Mononuclear cell (primary cell): ENCODE results near the gene INKA2. TPM values are rescaled to one million over a fixed set of nuclear protein-coding genes. Genes with fewer than 3 reads are reported as not detected.

ENCODE experiments used
- H3K27me3 ChIP-seq: 2 replicates; pipeline ENCODE4 v1.6.0; 2011; ENCODE audit warnings: low read length, control low read depth; ENCODE audit not compliant: insufficient read depth
- H3K4me1 ChIP-seq: 2 replicates; pipeline ENCODE4 v1.5.1; 2011; ENCODE audit warnings: mild to moderate bottlenecking, low read length, control low read depth; ENCODE audit not compliant: insufficient read depth
- H3K4me3 ChIP-seq: 2 replicates; pipeline ENCODE4 v1.5.1; 2011; ENCODE audit warnings: mild to moderate bottlenecking, low read length, moderate library complexity
- H3K9me3 ChIP-seq: 2 replicates; pipeline ENCODE4 v1.5.1; 2011; ENCODE audit warnings: low read depth, mild to moderate bottlenecking, control low read depth, low read length
- total RNA-seq: library from RNA; depleted of rRNA; stranded (reverse); fragments of >200 nt; gene quantifications from one replicate; pipeline ENCODE4 v1.2.3, GENCODE V29; 2012

Gene INKA2
- total RNA-seq, 1 donor = 1.2 TPM

DNA sequence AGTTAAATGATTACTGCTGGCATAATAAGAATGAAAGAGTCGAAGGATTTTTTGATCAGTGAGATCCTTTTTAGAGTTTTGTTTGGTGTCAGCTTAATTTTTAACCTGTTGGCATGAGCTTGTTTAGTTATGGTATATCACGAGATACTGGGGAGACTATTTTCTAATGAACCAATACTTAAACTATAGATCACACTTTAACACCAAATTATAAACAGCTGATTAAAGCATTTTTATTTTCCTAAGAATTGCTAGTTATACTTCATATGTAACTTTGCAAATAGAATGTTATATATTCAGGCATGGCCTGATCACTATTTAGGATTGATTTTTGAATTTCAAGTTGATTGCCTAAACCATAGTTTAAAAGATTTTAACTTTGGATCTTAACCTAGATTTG lies 22.5 kb upstream of the INKA2 start:
- Histone ChIP-seq H3K9me3 (no peaks in the 10 kb centered on the region), H3K27me3 (no peaks in the 10 kb centered on the region), H3K4me1 (peaks cover 6% of the 10 kb centered on the region), H3K4me3 (no peak overlapping the region)

DNA sequence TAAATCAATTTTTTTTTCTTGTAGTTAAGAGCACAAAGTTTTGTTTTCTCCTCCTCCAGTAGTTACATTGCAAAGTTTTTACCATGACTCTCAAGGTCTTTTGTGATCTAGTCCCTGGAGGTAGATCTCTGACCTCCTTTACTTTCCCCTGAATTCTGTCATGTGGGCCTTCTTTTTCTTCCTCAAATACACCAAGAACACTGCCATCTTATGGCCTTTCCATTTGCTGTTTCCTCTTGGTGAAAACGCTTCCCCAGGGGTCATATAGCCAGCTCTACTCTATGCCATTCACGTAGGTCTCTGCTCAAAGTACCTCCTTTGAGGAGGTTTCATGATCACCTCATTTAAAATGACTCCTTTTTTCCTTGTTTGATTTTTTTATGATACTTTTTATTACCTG lies 19.2 kb upstream of the INKA2 start:
- H3K27me3 ChIP-seq = no peaks in the 10 kb centered on the region
- H3K4me3 ChIP-seq = no peak overlapping the region
- H3K4me1 ChIP-seq = peaks cover 20% of the 10 kb centered on the region
- no peaks in the 10 kb centered on the region for H3K9me3 ChIP-seq

DNA sequence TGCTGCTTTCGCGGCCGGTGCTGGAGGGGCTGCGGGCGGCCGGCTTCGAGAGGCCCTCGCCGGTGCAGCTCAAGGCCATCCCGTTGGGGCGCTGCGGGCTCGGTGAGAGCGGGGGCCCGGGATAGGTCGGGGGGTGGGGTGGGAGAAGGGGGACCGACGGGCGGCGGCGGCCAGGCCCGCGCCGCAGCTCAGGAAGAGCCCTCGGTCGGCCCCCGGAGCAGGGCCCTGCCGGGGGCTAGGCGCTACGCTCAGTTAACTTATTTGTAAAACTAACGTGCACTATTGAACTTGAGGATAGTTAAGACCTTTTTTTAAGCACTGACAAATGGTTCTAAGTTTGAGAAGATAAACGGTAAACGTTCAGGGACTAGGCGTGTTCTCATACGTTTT lies 16.9 kb upstream of the INKA2 start:
- Histone ChIP-seq H3K4me1 (peaks cover 26% of the 10 kb centered on the region), H3K27me3 (no peaks in the 10 kb centered on the region), H3K4me3 (peak overlapping the region; percentile 75), H3K9me3 (no peaks in the 10 kb centered on the region)

DNA sequence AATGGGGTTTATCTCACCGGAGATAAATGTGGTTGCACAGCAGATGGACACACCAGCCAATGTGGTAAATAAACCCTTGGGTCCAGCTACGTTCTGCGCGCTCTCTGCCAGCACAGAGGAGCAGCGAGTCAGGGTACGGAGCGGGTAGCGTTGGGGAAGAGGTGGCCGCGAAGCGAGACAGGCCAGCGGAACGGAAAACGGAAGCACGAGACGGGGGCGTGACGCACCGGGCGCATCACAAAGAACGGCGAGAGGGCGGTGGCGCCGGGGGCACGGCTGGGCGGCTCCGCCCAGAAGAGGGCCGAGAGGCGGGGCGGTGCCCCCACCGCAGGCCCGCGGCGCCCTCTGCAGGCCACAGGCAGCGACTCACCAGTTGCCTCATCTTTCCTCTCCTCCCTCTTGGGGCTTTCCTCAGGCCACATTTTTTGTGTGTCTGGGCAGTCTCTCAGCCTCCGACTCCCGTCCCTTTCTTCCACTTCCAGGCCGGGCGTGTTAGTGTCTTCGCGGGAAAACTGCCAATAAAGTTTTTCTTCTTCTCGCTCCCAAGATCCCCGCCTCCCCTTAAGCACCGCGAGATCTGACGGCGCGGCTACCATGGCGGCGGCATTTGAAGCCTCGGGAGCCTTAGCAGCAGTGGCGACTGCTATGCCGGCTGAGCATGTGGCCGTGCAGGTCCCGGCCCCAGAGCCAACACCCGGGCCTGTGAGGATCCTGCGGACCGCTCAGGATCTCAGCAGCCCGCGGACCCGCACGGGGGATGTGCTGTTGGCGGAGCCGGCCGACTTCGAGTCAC lies 16.3 kb upstream of the INKA2 start, which contains the start of gene DDX20:
Gene DDX20, plus strand, starts transcription at position 571 of the 793 bp plus-strand sequence. Its CDS starts 24 bp downstream, at position 595.
- no peaks in the 10 kb centered on the region for H3K27me3 ChIP-seq
- H3K9me3 ChIP-seq = no peaks in the 10 kb centered on the region
- H3K4me3 ChIP-seq = peak within 1 kb of the TSS; percentile 75
- peaks cover 26% of the 10 kb centered on the region for H3K4me1 ChIP-seq

DNA sequence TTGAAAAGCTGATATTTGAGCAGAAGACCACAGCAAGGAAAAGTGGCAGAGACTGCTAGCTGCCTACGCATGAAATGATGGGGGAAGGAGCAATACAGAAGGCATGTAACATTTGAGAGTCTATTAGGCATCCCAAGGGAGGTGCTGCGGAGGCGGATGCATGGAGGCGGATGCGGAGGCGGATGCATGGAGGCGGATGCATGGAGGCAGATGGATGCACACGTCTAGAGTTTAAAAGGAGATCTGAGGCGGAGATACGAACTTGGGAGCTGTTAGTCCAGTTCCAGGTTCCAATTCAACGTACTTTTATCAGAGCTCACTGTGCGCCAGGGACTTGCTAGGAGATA lies 15.8 kb upstream of the INKA2 start:
- Histone ChIP-seq H3K4me1 (peaks cover 26% of the 10 kb centered on the region), H3K4me3 (peak overlapping the region; percentile 75), H3K27me3 (no peaks in the 10 kb centered on the region), H3K9me3 (no peaks in the 10 kb centered on the region)

DNA sequence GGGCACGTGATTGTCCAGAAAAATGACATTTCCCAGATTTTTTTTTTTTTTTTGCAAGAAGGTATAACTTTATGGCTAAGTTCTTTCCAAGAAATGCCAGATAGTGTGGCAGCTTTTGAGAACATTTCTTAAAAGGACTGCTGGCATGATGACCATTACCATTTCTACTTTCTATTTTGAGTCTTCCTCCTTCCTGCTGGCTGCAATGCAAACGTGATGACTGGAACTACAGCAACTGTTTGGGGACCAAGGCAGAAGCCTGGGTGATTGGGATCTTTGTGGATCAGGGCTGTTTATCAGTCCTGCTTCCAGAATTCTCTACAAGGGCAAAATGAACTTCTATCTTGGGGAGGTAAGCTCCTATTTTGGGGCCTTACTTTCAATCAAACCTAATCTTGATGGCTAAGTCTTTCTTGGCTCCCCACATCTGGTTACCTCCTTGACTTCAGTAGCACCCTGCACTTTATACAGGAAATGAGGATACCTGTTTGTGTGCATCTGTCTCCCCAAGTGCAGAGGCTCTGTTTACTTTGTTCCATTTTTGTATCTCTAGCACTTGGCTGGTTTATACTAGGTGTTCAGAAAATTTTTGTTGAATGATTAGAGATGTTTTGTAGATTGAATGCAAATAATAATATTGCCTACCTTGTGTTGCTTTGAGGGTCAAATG lies 12.8 kb upstream of the INKA2 start:
- H3K9me3 ChIP-seq = no peaks in the 10 kb centered on the region
- no peak overlapping the region for H3K4me3 ChIP-seq

GRCh38 chr1:111750856-111751255 lies 11.7 kb upstream of the INKA2 start:
- no peaks in the 10 kb centered on the region for H3K27me3 ChIP-seq
- no peak overlapping the region for H3K4me3 ChIP-seq
- peaks cover 15% of the 10 kb centered on the region for H3K4me1 ChIP-seq
- no peaks in the 10 kb centered on the region for H3K9me3 ChIP-seq

More for the DNA sequence above, 12.8 kb upstream of the INKA2 start:
- peaks cover 23% of the 10 kb centered on the region for H3K4me1 ChIP-seq
- H3K27me3 ChIP-seq = no peaks in the 10 kb centered on the region

GRCh38 chr1:111749628-111750027 lies 10.4 kb upstream of the INKA2 start:
- Histone ChIP-seq H3K4me1 (peaks cover 9% of the 10 kb centered on the region), H3K9me3 (no peaks in the 10 kb centered on the region), H3K4me3 (no peak overlapping the region), H3K27me3 (no peaks in the 10 kb centered on the region)

GRCh38 chr1:111747947-111748346 lies 8.8 kb upstream of the INKA2 start:
- Histone ChIP-seq H3K4me3 (no peak overlapping the region), H3K9me3 (no peaks in the 10 kb centered on the region), H3K27me3 (peaks cover 6% of the 10 kb centered on the region), H3K4me1 (peaks cover 6% of the 10 kb centered on the region)

DNA sequence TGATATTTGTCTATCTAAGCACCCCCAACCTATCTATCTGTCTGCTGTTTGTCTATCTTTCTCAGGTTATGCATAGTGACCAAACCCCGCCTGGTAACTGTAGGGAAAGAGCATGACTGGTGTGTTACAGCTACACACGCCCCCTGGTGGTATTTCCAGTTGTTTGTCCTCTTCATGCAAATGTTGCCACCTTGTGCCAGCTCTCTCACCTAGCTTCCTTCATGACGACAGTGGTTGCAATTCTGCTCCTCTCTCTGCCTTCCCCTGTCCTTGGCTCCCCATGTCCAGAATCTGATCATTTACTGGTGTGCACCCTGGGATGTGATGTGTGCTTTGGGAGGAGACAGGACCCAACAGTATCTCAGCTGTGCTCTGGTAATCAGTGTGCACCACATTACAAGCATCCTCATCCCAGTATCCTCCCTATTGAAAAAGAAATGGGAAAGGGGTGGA lies 8.1 kb upstream of the INKA2 start:
- H3K4me1 ChIP-seq = peaks cover 6% of the 10 kb centered on the region
- H3K9me3 ChIP-seq = no peaks in the 10 kb centered on the region
- no peak overlapping the region for H3K4me3 ChIP-seq
- peaks cover 11% of the 10 kb centered on the region for H3K27me3 ChIP-seq

- H3K27me3 ChIP-seq = peaks cover 18% of the 10 kb centered on the region
- no peak overlapping the region for H3K4me3 ChIP-seq
- H3K9me3 ChIP-seq = no peaks in the 10 kb centered on the region
- peaks cover 3% of the 10 kb centered on the region for H3K4me1 ChIP-seq
Observed at GRCh38 chr1:111746614-111746999, 7.4 kb upstream of the INKA2 start.

DNA sequence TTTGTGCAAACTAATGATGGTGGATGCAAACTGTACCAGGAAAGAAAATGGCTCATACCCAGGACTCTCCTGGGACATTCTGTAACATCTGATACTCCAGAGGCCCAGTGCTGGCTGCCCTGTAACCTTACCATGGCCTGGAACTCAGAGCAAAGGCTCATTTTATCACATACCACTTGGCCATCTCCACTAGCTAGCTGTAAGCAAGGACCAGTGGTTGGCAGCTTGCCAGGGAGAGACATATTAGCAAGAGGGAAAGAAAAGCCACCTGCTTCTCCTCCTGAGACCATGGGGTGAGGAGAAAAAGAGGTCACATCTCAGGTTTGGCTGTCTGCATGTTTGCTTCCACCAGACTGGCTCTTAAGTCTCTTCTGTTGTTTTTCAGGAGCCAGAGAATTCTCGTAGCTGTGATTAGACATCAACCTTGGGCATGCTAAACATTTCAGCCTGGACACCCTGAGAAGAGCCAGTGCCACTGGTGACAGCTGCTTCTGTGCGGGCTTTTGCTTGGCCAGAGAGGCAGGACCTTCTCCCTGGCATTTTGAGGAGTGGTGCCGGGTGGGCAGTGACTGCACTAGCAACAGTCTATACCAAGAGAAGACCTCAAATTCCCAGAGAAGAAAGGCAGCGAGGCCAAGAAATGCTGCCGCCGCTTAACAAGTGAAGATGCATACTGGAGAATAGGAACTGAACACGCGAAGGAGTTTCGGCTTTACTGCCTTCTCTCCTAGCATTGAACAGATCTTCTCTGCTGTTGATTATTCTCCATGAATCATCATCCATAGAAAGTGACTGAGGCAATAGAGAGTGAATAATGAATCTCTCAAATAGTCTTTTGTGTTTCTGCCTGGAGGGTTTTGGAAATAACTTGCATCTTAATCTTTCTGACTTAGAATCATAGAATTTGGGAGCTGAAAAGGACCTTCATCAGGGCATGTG lies 6.7 kb upstream of the INKA2 start:
- H3K27me3 ChIP-seq = peaks cover 24% of the 10 kb centered on the region
- H3K4me3 ChIP-seq = no peak overlapping the region
- no peaks in the 10 kb centered on the region for H3K9me3 ChIP-seq
- H3K4me1 ChIP-seq = peaks cover under 1% of the 10 kb centered on the region

- no peak overlapping the region for H3K4me3 ChIP-seq
- peaks cover 36% of the 10 kb centered on the region for H3K27me3 ChIP-seq
Observed at GRCh38 chr1:111743679-111744101, 4.5 kb upstream of the INKA2 start.

DNA sequence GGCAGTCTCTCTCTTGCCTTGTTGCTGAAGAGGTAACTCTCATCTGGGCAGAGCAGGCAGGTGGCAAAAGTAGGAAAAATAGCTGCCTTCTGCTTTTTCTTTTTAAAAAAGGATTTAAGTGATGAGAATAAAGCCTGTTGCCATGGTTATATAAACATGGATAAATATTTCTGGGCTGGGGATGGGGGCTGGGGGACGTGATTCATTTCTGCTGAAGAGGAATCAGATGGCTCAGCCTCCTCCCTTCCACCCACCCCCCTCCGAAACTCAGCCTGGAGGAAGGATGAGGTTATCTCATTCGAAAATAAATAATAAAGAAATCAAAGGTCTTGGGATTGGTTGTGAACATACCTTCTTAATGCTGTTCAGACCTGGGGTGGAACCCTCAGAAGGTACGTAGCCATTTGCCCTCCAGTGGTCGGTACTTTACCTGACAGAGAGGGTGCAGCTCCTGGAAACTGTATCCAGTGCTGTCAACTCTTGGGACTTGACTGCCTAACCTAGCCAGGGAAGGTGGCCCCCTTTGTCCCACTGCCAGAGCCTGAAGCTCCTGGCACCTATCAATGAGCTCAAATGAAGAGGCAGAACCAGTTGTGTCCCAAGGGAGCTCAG lies 3.8 kb upstream of the INKA2 start:
- Histone ChIP-seq H3K9me3 (no peaks in the 10 kb centered on the region), H3K4me3 (no peak overlapping the region), H3K27me3 (peaks cover 37% of the 10 kb centered on the region), H3K4me1 (peaks cover 26% of the 10 kb centered on the region)

More at GRCh38 chr1:111743679-111744101, 4.5 kb upstream of the INKA2 start:
- no peaks in the 10 kb centered on the region for H3K9me3 ChIP-seq
- H3K4me1 ChIP-seq = peaks cover 20% of the 10 kb centered on the region
